GM21381 (cell line): ENCODE measurements around the gene HS2ST1.
"Not testable (repeated sequence)": the region's sequence is repeated elsewhere in the genome, so short reads cannot be mapped to it uniquely, and the experiment has no call there.

Experiments
- ATAC-seq: cut with Tn5 transposase; IDR thresholded peaks from one replicate; pipeline ENCODE4 v1.9.1; 2021; ENCODE audit warnings: mild to moderate bottlenecking, moderate library complexity; ENCODE audit not compliant: unreplicated experiment

The HS2ST1 gene

GRCh38 chr1:86924324-86924960, 10.0 kb downstream of the HS2ST1 start:
- ATAC-seq, result no peak

GRCh38 chr1:86925742-86926141, 11.3 kb downstream of the HS2ST1 start:
- no peak for ATAC-seq

- no peak for ATAC-seq
Observed at GRCh38 chr1:86926883-86927282, 12.4 kb downstream of the HS2ST1 start.

- no peak for ATAC-seq
Observed at GRCh38 chr1:86928819-86929218, 14.4 kb downstream of the HS2ST1 start.

- no peak for ATAC-seq
Observed at GRCh38 chr1:86933051-86933450, 18.6 kb downstream of the HS2ST1 start.

DNA sequence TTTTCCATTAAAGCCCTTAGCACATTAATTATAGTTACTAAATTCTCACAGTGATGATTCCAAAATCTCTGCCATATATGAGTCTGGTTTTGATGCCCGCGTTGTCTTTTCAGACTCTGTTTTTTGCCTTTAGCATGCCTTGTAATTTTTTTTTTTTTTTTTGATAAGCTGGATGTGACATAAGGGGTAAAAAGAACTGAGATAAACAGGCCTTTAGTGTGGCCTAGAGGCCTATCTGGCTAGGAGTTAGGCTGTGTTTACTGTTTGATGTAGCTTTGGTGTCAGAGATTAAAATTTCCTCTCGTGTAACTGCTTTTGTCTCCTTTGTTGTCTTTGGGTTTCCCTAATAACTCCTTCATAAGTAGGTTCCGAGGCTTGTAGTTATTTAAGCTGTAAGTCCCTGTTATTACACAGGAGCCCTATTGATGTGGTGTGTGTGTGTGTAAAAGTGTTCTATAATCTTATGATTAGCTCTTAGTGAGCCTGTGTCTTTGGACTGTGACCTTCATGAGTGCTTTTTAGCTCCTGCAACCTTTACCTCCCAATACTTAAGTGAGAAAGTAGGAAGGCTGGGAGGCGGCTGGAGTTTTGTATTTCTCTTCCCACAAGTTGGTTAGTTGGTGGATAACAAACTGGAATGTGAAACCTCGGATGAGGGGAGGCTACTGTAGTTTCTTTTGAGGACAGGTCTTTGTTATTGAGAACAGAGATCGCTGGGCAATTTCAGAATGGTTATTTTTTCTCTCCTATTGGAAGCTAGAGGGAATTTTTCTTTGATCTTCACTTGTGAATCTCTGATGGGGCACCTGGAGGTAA, 19.3 kb downstream of the HS2ST1 start:
- no peak for ATAC-seq

DNA sequence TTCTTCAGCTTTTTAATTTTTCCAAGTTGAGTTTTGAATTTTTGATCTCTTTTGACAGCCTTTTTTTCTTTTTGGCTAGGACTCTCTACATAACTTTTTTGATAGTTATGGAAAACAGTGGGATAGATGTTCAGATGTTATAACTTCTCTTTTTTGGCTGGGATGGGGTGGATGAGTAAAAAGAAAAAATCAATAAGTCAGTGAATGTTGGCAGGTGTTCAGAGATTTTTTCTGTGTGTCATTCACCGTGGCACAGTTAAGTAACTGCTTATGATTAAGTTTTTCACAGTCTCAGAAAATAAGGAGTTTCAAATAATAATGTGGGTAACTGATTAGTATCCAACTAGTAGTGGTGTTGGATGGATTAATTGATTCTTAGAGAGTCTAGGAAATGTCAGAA, 24.0 kb downstream of the HS2ST1 start:
- no peak for ATAC-seq

DNA sequence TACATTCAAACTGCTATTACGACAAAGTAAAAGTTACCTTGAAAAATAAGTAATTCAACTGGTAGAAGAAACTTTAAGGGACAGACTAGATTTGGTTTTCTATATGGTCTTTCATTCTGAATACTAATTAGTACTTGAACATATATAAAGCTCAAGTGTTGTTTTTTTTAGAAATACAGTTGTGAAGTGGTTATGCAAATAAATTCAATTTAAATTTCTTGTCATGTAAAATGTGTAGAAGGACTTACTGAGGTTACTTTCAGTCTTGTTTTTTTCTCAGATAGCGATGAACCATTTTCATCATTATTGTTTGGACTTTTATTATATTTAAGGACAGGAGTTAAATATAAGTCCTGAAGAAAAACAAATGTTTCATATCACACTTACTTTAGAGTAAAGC, 24.4 kb downstream of the HS2ST1 start:
- ATAC-seq, result no peak

GRCh38 chr1:86939406-86939805, 25.0 kb downstream of the HS2ST1 start:
- ATAC-seq, result no peak

DNA sequence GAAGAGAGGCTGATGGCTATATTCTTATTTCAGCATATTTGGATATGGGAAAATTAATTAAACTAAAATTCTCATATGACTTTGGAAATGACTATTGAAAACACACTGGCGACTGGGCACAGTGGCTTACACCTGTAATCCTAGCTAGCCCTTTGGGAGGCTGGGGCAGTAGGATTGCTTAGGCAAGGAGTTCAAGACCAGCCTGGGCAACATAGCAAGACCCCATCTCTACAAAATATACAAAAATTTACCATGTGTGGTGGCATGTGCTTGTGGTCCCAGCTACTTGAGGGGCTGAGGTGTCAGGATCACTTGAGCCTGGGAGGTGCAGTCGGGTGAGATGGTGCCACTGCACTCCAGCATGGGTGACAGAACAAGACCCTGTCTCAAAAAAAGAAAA, 26.2 kb downstream of the HS2ST1 start:
- no peak for ATAC-seq

- no peak for ATAC-seq
Observed at GRCh38 chr1:86942042-86942441, 27.6 kb downstream of the HS2ST1 start.

DNA sequence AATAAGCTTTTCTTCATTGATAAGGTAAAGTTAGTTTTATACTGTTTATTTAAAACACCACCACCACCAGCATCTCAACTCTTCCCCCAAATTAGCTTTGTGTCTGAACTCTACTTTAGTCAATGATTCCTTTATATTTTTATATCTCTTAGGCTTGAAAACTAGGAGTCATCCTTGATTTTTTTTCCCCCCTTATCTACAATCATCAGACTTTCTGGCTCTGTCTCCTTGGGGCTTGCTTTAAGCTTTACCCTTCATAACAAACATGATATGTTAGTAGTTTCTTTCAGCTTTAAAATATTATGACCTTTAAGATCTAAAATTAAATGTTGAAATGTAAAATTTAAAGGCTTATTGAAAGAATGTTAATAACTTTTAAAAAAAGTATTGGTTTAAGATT, 28.3 kb downstream of the HS2ST1 start:
- ATAC-seq, result no peak

DNA sequence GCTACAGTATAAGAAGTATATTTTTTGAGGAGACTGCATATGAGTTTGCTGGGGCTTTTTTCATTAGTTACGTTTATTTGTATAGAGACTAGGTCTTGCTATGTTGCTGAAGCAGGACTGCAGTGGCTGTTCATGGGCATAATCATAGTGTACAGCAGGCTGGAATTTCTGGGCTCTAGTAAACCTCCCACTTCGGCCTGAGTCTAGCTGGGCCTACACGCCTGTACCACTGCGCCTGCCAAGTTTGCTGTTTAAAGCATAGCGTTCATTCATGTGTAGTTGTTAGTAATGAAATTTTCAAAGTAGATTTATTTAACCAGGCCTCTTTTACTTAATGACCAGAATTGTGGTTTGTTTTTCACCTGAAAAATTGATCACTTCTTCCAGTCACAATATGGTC, 33.8 kb downstream of the HS2ST1 start:
- no peak for ATAC-seq

DNA sequence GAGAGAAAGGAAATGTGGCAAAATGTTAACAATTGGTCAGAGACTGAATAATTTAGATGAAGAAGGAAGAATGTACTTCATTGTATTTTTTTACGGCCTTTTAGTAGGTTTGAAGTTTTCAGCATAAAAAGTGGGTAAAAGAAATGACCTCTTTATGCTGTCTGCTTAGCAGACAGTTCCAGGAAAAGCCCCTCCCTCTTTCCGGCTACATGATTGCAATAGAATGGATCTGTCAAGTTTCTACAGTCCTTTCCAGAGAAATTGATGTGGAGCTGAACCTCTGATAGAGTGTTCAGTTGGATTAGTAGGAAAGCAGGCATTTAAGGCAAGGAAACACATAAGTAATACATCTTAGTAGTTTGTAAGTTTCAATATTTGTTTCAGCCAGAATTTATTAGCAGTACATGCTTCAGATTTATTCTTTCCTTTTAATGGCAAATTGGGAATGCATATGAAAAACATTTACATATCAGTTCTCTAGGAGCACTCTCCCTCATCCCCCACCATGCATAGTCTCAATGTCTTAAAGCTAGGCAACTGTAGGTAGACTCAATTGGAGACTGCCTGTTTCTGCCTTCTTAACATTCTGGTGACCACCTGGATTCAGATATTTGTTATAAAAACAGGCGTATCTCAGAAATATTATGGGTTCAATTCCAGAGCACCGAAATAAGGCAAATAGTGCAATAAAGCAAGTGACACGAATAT, 36.4 kb downstream of the HS2ST1 start:
- ATAC-seq, result no peak

GRCh38 chr1:86951430-86951829, 37.0 kb downstream of the HS2ST1 start:
- ATAC-seq, result no peak

DNA sequence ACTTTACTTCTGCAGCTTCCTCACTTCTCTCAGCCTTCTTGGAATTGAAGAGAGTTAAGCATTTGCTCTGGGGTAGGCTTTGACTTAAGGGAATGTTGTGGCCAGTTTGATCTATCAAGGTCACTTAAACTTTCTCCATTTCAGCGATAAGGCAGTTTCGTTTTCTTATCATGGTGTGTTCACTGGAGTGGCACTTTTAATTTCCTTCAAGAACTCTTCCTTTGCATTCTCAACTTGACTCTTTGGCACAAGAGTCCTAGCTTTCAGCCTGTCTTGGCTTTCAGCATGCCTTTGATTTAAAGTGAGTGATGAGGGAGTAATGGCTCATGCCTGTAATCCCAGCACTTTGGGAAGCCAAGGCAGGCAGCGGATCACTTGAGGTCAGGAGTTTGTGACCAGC, 38.7 kb downstream of the HS2ST1 start:
- no peak for ATAC-seq

DNA sequence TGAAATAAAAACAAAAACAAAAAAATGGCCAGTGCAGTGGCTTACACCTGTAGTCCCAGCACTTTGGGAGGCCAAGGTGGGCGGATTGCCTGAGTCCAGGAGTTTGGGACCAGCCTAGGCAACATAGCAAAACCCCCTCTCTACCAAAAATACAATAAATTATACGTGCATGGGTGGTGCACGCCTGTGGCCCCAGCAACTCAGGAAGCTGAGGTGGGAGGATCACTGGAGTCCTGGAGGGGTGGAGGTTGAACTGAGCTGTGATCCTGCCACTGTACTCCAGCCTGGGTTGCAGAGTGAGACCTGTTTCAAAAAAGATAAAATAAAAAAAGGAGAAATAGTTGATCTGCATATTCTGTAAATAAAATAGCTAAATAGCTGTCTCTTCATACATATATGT, 41.2 kb downstream of the HS2ST1 start:
- ATAC-seq, result no peak

DNA sequence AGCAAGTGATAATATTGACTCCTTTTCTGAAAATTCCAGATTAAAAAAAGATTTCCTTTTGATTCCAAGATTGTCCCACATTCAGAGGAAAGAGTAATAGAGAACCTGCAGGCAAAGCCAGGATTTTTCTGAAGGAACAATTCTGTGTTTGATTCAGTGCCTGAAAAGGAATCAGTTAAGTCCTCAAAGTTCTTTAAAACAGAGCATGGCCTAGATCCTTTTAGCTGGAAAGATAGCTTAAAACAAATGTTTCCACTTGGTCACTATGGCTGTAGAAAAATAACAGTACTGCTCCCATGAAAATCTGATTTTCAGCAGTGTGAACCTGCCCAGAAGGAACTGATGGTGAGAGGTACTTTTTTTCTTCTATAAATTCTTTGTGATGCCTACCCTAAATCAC, 41.8 kb downstream of the HS2ST1 start:
- ATAC-seq, result no peak

DNA sequence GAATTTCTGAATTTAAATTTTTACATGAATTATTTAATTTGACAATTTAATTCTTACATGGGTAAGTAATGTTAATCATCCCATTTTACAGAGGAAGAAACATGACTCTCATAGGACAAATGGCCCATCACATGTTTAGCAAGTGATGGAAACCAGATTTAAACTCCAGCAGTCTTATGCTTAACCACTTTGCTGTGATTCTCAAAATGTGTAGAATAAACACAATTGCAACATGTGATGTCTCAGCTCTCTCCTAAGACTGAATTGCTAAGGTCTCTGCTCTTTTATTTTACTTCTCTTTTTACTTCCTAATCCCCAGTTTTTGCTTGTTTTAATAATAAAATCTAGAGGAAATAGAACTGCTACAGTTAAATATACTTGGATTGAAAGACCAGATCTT, 42.8 kb downstream of the HS2ST1 start:
- no peak for ATAC-seq

DNA sequence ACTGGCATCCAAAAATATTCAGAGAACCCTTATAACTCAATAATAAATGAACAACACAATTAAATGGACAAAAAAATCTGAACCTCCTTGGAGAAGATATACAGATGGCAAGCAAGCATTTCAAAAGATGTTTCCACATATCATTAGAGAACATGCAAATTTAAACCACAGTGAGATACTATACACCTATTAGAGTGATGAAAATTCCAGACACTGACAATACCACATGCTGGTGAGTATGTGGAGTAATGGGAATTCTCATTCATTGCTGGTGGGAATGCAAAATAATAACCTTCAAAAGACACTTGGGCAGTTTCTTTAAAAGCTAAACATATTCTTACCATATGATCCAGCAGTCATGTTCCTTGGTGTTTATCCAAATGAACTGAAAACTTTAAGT, 46.1 kb downstream of the HS2ST1 start:
- no peak for ATAC-seq

GRCh38 chr1:86963841-86964240, 49.4 kb downstream of the HS2ST1 start:
- ATAC-seq, result not testable (repeated sequence)
